Testis (tissue), 3 donors: ENCODE measurements around the gene LRPPRC. TPM values are rescaled to one million over a fixed set of nuclear protein-coding genes. Genes with fewer than 3 reads are reported as not detected.

Experiments used
- DNase-seq: peaks from one replicate; pipeline ENCODE4 v3.0.0-alpha.2; 2019
- H3K27ac ChIP-seq, 2 donors: fragments of 200-600 bp; sonication (generic); one replicate each; pipeline ENCODE4 v1.5.1; 2019
- H3K27me3 ChIP-seq: fragments of 200-600 bp; sonication (generic); one replicate; pipeline ENCODE4 v1.5.1; 2019
- H3K36me3 ChIP-seq: fragments of 200-600 bp; sonication (generic); one replicate; pipeline ENCODE4 v1.5.1; 2017; ENCODE audit warnings: low read depth; ENCODE audit errors: missing control alignments
- H3K4me1 ChIP-seq: fragments of 200-600 bp; sonication (generic); one replicate; pipeline ENCODE4 v1.5.1; 2019
- H3K4me3 ChIP-seq, 2 donors: fragments of 200-600 bp; sonication (generic); one replicate each; pipeline ENCODE4 v1.5.1; 2017 to 2019
- H3K9me3 ChIP-seq: fragments of 200-600 bp; sonication (generic); one replicate; pipeline ENCODE4 v1.5.1; 2017
- POLR2A ChIP-seq: fragments of 450-650 bp; IDR thresholded peaks from one replicate; pipeline ENCODE4 v1.6.1; 2017; ENCODE audit warnings: antibody characterized with exemption, mild to moderate bottlenecking, moderate library complexity
- WGBS, 2 donors: methylation state at CpG; one replicate each; pipeline ENCODE4 v1.1.5; 2018; 5-methylcytosine and 5-hydroxymethylcytosine counted together
- intact Hi-C: fragments of 100-400 bp; cut with DNase I; formaldehyde crosslinking; loops from one replicate; pipeline ENCODE4 v1.15.1; 2023; ENCODE audit warnings: low total_unique reads
- polyA plus RNA-seq: library from polyadenylated mRNA; stranded (reverse); fragments of 350-450 nt; fragmentation: Illumina TruSeq; extraction: RNeasy Lipid Tissue Mini Kit (QIAGEN cat#74804); gene quantifications from one replicate; pipeline ENCODE4 v1.2.3, GENCODE V29; 2014; ENCODE audit warnings: low read depth, low replicate concordance; ENCODE audit not compliant: insufficient read depth
- total RNA-seq, 2 donors: library from RNA; depleted of rRNA; stranded (reverse); fragments of >200 nt; gene quantifications; one replicate each; pipeline ENCODE4 v1.2.3, GENCODE V29; 2016
- TF ChIP-seq, protein P1 (sequence below), 3 experiments: fragments of 450-650 bp in 2 of 3; fragments of 200-600 bp in 1 of 3; sonication (generic) in 1 of 3; IDR thresholded peaks; one replicate each; pipeline ENCODE4 v1.5.1; 2016 to 2019; ENCODE audit warnings: antibody characterized with exemption in 3 of 3, mild to moderate bottlenecking in 2 of 3, moderate library complexity in 1 of 3

Gene LRPPRC
- total and polyA plus RNA-seq, 3 donors from 2014 or later = 65.7 to 133 (median 114) TPM

DNA sequence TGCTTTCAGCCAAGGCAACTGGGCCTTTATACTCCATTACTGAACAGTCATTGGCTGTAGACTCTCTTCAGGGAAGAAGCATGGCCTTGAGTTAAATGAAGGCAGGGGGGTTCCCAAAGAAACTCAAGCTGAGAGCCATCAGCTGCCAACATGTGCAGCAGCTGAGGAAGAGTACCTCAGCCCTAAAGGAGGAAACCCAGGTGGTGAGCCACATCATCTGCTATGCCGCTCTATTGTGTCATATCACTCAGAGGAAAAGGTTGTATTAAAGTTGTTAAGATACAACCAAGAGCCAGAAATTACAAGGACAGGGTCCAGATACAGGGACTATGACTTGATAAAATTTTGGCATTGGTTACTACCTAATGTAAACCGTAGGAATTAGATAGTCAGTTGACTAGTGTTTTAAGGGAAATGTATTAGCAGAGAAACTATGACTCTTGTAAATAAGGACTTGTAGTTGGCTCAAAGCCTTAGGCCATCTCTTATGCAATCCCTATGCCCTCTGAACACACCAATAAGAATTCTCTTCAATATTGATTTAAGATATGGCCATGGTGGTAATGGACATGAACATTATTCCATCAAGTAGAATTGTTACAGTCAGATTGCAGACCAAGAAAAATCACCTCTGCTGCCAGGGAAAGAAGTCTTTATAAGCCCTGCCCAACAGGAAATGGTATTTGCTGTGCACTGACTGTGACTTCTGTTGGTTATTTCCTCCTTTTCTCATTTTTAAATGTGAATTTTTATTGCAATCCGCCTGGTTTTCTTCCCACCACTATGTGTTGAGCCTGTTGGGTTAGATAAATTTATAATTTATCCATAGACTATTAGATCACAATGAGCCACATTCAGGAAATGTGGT lies 9.2 kb upstream of the LRPPRC start:
- DNase-seq = no peak
- WGBS, 2 donors = 63 to 68% methylated on average over 3 of the region's 3 CpGs
- no peak for TF ChIP-seq POLR2A
- TF ChIP-seq, protein P1, sequence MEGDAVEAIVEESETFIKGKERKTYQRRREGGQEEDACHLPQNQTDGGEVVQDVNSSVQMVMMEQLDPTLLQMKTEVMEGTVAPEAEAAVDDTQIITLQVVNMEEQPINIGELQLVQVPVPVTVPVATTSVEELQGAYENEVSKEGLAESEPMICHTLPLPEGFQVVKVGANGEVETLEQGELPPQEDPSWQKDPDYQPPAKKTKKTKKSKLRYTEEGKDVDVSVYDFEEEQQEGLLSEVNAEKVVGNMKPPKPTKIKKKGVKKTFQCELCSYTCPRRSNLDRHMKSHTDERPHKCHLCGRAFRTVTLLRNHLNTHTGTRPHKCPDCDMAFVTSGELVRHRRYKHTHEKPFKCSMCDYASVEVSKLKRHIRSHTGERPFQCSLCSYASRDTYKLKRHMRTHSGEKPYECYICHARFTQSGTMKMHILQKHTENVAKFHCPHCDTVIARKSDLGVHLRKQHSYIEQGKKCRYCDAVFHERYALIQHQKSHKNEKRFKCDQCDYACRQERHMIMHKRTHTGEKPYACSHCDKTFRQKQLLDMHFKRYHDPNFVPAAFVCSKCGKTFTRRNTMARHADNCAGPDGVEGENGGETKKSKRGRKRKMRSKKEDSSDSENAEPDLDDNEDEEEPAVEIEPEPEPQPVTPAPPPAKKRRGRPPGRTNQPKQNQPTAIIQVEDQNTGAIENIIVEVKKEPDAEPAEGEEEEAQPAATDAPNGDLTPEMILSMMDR (IDR thresholded peaks at IDR 0.05) = no peak
- no peaks in the 10 kb centered on the region for H3K36me3 ChIP-seq
- H3K27ac ChIP-seq = no peak overlapping the region
- no peaks in the 10 kb centered on the region for H3K27me3 ChIP-seq
- intact Hi-C loops = no loop called here
- no peaks in the 10 kb centered on the region for H3K4me1 ChIP-seq
- no peaks in the 10 kb centered on the region for H3K9me3 ChIP-seq
- no peak overlapping the region for H3K4me3 ChIP-seq

DNA sequence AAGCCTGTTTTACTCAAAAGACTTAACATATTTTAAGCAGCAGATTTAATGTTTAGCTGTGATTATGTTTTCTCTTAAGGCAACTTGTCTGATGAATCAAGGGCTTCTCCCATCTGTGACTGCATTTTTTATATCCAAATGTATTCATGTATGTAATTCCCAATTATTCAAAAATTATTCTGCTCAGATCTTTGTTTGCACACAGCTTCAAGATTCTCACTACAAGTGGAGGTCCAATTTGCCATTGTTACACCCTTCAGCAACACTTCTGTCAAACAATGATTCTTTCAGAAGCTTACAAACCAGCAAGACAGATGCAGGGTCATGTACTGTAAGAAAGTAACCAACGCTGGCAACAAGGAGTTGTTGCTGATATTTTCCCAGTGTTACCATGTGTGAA lies 5.9 kb upstream of the LRPPRC start:
- DNase-seq = peak; percentile 45
- Histone ChIP-seq H3K9me3 (no peaks in the 10 kb centered on the region), H3K4me3 (no peak overlapping the region), H3K36me3 (no peaks in the 10 kb centered on the region), H3K4me1 (no peaks in the 10 kb centered on the region), H3K27ac (peak overlapping the region in 1 of 2 donors; percentile 24), H3K27me3 (no peaks in the 10 kb centered on the region)
- TF ChIP-seq POLR2A = no peak
- TF ChIP-seq, protein P1 (IDR thresholded peaks at IDR 0.05) = no peak
- WGBS, 2 donors = 50 to 52% methylated on average over 1 of the region's 1 CpG
- intact Hi-C loops = no loop called here

DNA sequence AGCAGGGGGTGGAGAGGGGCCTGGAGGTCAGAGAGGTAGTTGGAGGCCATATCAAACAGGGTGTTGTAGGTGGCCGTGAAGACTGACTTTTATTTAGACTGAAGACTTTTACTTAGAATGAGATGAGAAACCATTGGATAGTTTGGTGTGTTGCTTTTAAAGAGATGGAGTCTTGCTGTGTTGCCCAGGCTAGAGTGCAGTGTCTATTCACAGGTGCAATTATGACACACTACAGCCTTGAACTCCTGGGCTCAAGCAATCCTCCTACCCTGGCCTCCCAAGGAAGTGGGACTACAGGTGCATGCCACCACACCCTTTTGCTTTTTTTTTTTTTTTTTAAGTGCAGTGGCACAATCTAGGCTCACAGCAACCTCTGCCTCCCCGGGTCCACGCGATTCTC lies 2.5 kb upstream of the LRPPRC start:
- no peaks in the 10 kb centered on the region for H3K27me3 ChIP-seq
- no peaks in the 10 kb centered on the region for H3K36me3 ChIP-seq
- WGBS, 2 donors = 86 to 92% methylated on average over 4 of the region's 4 CpGs
- peaks cover 18% of the 10 kb centered on the region for H3K4me1 ChIP-seq
- intact Hi-C loops = no loop called here
- H3K4me3 ChIP-seq = no peak overlapping the region
- no peak for TF ChIP-seq POLR2A
- TF ChIP-seq, protein P1 (IDR thresholded peaks at IDR 0.05) = no peak
- H3K9me3 ChIP-seq = no peaks in the 10 kb centered on the region
- no peak for DNase-seq
- H3K27ac ChIP-seq = no peak overlapping the region

DNA sequence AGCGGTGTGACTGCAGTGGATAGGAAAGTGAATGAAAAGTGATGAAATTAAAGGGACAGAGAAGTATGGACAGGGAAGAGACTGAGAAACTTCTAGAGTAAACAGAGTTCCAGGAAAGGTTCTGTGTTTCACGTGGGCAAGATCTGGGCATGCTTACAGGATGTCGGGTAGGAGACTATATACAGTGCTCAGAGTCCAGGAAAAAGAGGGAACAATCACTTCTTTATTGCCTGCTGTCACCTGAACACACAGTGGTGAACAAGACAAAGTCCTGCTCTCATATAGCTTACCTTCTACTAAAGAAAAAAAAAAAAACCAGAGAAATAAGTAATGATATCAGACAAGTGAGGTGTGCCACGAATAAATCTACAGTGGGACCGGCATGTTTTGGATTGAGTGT lies 2.4 kb downstream of the LRPPRC start:
- intact Hi-C loops = no loop called here
- 72 to 77% methylated on average over 5 of the region's 5 CpGs for WGBS, 2 donors
- TF ChIP-seq POLR2A = no peak
- H3K27me3 ChIP-seq = no peaks in the 10 kb centered on the region
- DNase-seq = no peak
- no peaks in the 10 kb centered on the region for H3K9me3 ChIP-seq
- H3K27ac ChIP-seq = no peak overlapping the region
- H3K4me3 ChIP-seq = no peak overlapping the region
- H3K4me1 ChIP-seq = peaks cover 18% of the 10 kb centered on the region
- H3K36me3 ChIP-seq = no peaks in the 10 kb centered on the region

DNA sequence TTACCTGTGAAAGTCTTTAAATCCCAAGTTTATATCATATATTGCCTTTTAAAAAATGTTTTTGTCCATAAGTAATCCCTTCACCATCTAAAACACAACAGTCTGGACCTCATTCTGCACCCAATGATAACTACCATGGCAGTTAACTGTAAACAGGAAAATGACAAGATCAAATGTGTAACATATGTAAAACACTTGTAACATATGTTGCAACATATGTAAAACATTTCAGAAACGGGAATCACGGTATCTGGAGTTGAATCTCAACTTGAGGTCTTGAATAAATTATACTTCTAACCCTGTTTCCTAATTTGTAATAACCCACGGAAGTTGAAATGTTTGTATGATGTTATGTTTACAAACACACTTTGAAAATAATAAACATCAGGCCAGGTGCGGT lies 6.2 kb downstream of the LRPPRC start:
- no peak overlapping the region for H3K4me3 ChIP-seq
- H3K4me1 ChIP-seq = peaks cover 13% of the 10 kb centered on the region
- DNase-seq = no peak
- H3K9me3 ChIP-seq = no peaks in the 10 kb centered on the region
- intact Hi-C loops = no loop called here
- no peak overlapping the region for H3K27ac ChIP-seq
- no peak for TF ChIP-seq POLR2A
- TF ChIP-seq, protein P1 (IDR thresholded peaks at IDR 0.05) = no peak
- H3K36me3 ChIP-seq = no peaks in the 10 kb centered on the region
- 61 to 81% methylated on average over 4 of the region's 4 CpGs for WGBS, 2 donors
- H3K27me3 ChIP-seq = no peaks in the 10 kb centered on the region
